PFSK-1 (cell line): ENCODE results near the gene NR3C1.

ENCODE experiments used
- POLR2AphosphoS5 ChIP-seq: IDR thresholded peaks from 2 replicates; pipeline ENCODE4 v1.6.1; 2012; ENCODE audit warnings: low read depth, mild to moderate bottlenecking, control low read depth, low read length, moderate library complexity
- SIN3A ChIP-seq: IDR thresholded peaks from 2 replicates; pipeline ENCODE4 v1.6.1; 2012; ENCODE audit warnings: mild to moderate bottlenecking, low read length, moderate library complexity, borderline replicate concordance; ENCODE audit not compliant: insufficient read depth
- TAF1 ChIP-seq: IDR thresholded peaks from 2 replicates; pipeline ENCODE4 v1.6.1; 2012; ENCODE audit warnings: low read length, control low read depth, borderline replicate concordance; ENCODE audit not compliant: insufficient read depth

DNA sequence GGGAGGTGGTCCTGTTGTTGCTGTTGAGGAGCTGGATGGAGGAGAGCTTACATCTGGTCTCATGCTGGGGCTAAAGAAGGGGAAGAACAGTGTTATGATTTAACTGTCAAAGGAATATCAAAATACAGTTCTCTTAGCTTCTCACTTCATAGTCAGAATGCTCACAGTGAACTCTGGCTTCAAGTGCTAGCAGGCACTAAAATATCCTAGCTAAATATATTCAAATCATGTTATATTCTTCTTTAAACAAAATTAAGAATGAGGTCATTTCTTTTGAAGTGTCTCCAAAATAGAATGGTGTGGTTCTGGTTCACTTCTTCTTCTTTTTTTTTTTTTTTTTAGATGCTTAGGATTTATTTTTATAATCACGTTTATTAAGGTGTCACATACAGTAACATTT lies 89.4 kb downstream of the NR3C1 start:
- TF ChIP-seq POLR2AphosphoS5, result no peak
- no peak for TF ChIP-seq TAF1
- TF ChIP-seq SIN3A, result no peak
